Fibroblast of the aortic adventitia (primary cell): ENCODE results near the gene SLC26A8. TPM values are rescaled to one million over a fixed set of nuclear protein-coding genes. Genes with fewer than 3 reads are reported as not detected.
A peak's percentile ranks its signal among the peaks of the same experiment; 100 is the strongest.

Experiments
- DNase-seq: peaks from one replicate; pipeline ENCODE4 v3.0.0-alpha.2; 2010; ENCODE audit warnings: low read depth
- H3K4me3 ChIP-seq: 2 replicates; pipeline ENCODE4 v1.5.1; 2011; ENCODE audit warnings: low read depth, mild to moderate bottlenecking, control low read depth, low read length, moderate library complexity
- total RNA-seq: library from RNA; depleted of rRNA; stranded (reverse); fragments of >200 nt; gene quantifications from 2 replicates; pipeline ENCODE4 v1.2.3, GENCODE V29; 2012; ENCODE audit warnings: low replicate concordance
- TF ChIP-seq, protein P1 (sequence below): IDR thresholded peaks from 2 replicates; pipeline ENCODE4 v1.5.1; 2011; ENCODE audit warnings: mild to moderate bottlenecking, low read length, control low read depth, inconsistent platforms; ENCODE audit not compliant: insufficient read depth

SLC26A8 gene
- total RNA-seq, 1 donor = 0.18 TPM

DNA sequence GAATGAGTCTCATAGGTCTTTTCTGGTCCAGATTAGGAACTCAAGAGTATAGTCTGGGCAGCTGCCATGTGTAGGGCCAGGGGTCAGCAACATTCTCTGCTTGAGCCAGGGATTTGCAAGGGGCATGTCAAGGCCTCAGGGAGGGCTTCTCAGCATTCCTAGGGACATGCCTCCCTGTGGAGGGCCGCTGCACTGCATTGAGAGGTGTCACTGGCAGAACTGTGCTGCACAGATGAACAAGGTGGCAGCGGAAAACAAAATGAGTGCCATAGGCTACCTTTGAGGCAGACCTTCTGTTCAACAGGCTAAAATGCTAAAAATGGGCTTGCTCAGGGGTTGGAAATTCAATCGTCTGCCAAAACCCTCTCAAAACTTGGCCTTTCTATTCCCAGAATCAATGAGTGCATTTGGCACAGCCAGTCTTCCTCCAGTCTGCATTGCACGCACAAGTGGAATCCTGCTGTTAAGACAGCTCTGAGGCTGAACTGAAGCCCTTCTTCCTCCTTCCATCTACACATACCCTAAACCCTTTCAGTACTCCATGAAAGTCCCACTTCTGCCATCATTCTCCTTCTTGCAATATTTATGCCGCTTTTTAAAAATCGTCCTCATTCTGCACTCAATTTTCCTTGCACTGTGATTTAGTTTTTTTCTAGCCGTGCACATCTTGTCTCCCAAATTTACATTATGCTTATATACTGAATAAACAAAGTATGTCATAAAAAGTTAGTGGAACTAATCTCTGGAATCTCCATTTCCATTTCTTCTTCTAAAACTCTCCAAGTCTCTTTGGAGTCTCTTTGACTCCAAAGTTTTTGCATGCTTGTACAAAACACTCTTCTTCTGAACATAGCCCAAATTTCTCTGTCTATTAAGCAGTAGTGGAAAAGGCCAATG is 51.7 kb downstream of the SLC26A8 start:
- TF ChIP-seq, protein P1, sequence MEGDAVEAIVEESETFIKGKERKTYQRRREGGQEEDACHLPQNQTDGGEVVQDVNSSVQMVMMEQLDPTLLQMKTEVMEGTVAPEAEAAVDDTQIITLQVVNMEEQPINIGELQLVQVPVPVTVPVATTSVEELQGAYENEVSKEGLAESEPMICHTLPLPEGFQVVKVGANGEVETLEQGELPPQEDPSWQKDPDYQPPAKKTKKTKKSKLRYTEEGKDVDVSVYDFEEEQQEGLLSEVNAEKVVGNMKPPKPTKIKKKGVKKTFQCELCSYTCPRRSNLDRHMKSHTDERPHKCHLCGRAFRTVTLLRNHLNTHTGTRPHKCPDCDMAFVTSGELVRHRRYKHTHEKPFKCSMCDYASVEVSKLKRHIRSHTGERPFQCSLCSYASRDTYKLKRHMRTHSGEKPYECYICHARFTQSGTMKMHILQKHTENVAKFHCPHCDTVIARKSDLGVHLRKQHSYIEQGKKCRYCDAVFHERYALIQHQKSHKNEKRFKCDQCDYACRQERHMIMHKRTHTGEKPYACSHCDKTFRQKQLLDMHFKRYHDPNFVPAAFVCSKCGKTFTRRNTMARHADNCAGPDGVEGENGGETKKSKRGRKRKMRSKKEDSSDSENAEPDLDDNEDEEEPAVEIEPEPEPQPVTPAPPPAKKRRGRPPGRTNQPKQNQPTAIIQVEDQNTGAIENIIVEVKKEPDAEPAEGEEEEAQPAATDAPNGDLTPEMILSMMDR = peak; percentile 32
- peak; percentile 92 for DNase-seq
- H3K4me3 ChIP-seq = no peak overlapping the region

DNA sequence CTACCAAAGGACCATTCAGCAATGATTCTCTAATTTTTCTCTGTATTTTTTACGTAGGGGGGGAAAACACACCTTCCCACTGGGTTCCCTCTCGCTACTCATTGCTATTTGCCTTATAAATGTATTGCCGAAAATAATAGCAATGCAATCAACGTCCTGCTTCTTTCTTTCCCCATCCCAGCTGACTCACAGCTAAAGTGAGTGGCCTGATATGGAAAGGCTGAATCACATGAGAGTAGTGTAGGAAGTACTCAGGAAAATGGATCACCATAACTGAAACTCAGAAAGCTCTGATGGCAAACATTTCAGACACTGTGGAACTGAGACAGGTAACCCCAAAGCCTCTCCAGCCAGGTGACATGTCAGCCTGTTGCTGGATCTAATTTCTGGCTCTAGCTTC is 54.3 kb downstream of the SLC26A8 start:
- DNase-seq = peak; percentile 85
- TF ChIP-seq, protein P1 = no peak
- no peak overlapping the region for H3K4me3 ChIP-seq

DNA sequence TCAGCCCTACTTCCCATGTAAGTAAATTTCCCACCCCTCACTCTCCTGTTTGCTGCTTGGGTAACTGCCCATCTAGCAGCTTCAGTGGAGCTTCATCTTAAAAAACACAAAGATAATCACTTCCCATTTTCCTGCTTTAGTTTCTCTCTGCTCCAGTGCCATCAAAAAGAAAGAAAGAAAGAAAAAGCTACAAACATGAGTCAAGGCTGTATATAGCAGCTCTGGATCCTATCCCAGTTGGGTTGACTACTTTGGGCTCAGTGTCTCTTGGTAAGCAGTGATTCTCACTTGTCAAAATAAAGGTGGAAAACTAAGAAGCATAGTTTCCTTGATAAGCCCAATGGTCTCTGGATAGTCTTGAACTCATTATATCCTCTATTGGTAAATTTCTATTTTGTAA is 54.8 kb downstream of the SLC26A8 start:
- DNase-seq = peak; percentile 60
- TF ChIP-seq, protein P1 = no peak
- no peak overlapping the region for H3K4me3 ChIP-seq

DNA sequence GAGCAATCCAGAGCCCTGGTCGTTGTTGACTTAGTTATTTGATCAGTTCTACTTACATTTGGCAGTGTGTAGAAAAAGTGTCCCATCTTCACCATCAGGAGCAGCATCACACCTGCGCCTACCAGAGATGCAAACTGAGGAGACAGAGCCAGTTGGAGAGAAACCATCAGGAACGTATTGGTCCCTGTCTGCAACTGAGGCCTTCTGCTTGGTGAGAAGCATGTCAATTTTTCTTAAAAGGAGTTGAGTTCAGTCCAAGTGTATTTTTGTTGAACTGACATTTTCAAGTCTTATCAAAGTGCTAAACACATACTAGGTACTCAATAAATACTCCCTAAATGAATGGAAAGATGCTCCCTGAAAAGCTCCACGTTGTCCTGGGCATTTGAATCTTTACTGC is 55.6 kb downstream of the SLC26A8 start:
- TF ChIP-seq, protein P1 = no peak
- no peak for DNase-seq

DNA sequence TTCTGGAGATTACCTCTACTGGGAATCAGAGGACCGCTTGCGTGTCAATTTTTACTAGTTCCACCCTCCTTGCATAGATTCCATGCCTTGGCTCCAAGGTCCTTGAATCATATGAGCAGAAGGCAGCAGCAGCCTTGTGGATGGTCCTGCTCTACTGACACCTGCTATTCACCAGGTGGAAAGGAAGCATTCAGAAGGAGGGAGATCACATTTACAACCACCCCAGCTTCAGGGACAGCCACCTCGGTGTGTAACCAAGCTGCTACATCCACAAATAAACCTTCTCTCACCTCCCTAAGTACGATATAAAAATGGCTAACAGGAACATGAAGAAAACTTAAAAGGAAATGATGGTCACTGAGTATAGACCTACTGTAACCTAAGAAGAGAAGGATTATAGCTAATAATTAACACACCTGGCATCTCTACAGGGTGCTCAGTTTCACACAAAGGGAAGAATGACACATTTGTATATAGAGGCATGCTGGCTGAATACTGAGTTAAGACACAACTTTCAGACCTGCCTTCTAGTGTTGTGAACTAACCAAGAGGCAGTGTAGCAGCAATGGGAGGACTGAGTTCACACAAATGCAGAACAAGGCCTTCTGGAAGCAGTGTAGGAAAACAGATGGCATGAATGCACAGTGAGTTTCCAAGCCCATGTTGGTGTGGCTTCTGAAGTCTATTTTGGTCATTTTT is 57.2 kb downstream of the SLC26A8 start:
- no peak for DNase-seq
- H3K4me3 ChIP-seq = no peak overlapping the region
- TF ChIP-seq, protein P1 = no peak

More for the DNA sequence above, 55.6 kb downstream of the SLC26A8 start:
- H3K4me3 ChIP-seq = no peak overlapping the region

DNA sequence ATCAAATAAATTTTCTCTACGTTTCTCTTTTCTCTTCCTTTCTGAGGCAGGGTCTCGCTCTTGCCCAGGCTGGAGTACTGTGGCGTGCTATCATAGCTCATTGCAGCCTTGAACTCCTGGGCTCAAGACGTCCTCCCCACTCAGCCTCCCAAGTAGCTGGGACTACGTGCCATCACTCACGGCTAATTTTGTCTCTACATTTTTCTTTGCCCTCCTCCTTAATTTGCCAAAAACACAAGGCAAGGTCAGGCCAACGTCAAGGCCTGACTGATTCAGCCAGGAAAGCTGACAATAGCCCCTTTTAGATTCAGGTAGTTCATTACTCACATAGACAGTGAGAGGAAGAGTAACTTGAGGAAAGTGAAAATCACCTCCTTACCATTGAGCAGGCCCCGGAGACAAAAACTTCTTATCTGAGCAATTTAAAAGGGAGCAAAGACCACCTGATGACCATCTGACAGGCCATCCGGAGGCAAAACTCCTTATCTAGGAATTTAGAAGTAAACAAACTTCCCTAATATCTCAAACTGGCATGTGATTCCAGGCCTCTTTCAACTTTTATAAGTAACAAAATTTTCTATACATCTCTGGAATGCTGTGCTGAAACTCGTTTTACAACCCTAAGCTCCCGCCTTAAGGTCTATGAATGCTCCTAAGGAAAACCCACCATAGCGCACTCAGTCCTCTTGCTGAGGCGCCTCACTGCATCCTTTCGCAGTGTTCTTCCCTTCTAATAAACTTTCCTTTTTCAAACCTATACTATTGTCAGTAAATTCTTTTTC is 61.5 kb downstream of the SLC26A8 start:
- no peak for DNase-seq
- H3K4me3 ChIP-seq = no peak overlapping the region
- TF ChIP-seq, protein P1 = no peak
